ENCODE results near the gene PRL.

The PRL gene

GRCh38 chr6:22320750-22321149, 23.9 kb upstream of the PRL start:
- ChIA-PET CTCF (no interaction called here), POLR2A (ENCODE audit: low non-redundant PET) (no interaction called here)
- no peak for TF ChIP-seq CTCF (conservative IDR thresholded peaks at IDR 0.05; ENCODE audit: low read depth)
- DNase-seq (ENCODE audit: low spot score), result peak; percentile 35
- H3K27ac ChIP-seq, result no peak overlapping the region

GRCh38 chr6:22318404-22318803, 21.6 kb upstream of the PRL start:
- CTCF ChIA-PET, result no interaction called here
- no peak for TF ChIP-seq CTCF (conservative IDR thresholded peaks at IDR 0.05; ENCODE audit: low read depth)

GRCh38 chr6:22313796-22314195, 17.0 kb upstream of the PRL start:
- CTCF ChIA-PET, result no interaction called here

More at GRCh38 chr6:22318404-22318803, 21.6 kb upstream of the PRL start:
- POLR2A ChIA-PET (ENCODE audit: low non-redundant PET), result no interaction called here
- H3K27ac ChIP-seq, result no peak overlapping the region
- DNase-seq (ENCODE audit: low spot score), result no peak

GRCh38 chr6:22308939-22309338, 12.1 kb upstream of the PRL start:
- no peak for DNase-seq (ENCODE audit: low spot score)
- H3K27ac ChIP-seq, result no peak overlapping the region
- ChIA-PET POLR2A (ENCODE audit: low non-redundant PET) (no interaction called here), CTCF (no interaction called here)
- no peak for TF ChIP-seq CTCF (conservative IDR thresholded peaks at IDR 0.05; ENCODE audit: low read depth)

More at GRCh38 chr6:22313796-22314195, 17.0 kb upstream of the PRL start:
- TF ChIP-seq CTCF (conservative IDR thresholded peaks at IDR 0.05; ENCODE audit: low read depth), result no peak
- POLR2A ChIA-PET (ENCODE audit: low non-redundant PET), result no interaction called here
- DNase-seq (ENCODE audit: low spot score), result no peak
- H3K27ac ChIP-seq, result no peak overlapping the region

GRCh38 chr6:22306741-22307466, 10.1 kb upstream of the PRL start:
- H3K27ac ChIP-seq, result no peak overlapping the region
- no peak for DNase-seq (ENCODE audit: low spot score)
- ChIA-PET POLR2A (ENCODE audit: low non-redundant PET) (no interaction called here), CTCF (no interaction called here)
- TF ChIP-seq CTCF (conservative IDR thresholded peaks at IDR 0.05; ENCODE audit: low read depth), result no peak

- no peak for DNase-seq (ENCODE audit: low spot score)
- TF ChIP-seq CTCF (conservative IDR thresholded peaks at IDR 0.05; ENCODE audit: low read depth), result no peak
- ChIA-PET CTCF (no interaction called here), POLR2A (ENCODE audit: low non-redundant PET) (no interaction called here)
- H3K27ac ChIP-seq, result no peak overlapping the region
Observed at GRCh38 chr6:22302838-22303237, 6.0 kb upstream of the PRL start.
